ENCODE measurements around the gene ALKBH3. TPM values are rescaled to one million over a fixed set of nuclear protein-coding genes. Genes with fewer than 3 reads are reported as not detected.
A peak's percentile ranks its signal among the peaks of the same experiment; 100 is the strongest.

ALKBH3 gene
- total RNA-seq, 2 donors from 2014 or later: 9.3 to 13.9 TPM

DNA sequence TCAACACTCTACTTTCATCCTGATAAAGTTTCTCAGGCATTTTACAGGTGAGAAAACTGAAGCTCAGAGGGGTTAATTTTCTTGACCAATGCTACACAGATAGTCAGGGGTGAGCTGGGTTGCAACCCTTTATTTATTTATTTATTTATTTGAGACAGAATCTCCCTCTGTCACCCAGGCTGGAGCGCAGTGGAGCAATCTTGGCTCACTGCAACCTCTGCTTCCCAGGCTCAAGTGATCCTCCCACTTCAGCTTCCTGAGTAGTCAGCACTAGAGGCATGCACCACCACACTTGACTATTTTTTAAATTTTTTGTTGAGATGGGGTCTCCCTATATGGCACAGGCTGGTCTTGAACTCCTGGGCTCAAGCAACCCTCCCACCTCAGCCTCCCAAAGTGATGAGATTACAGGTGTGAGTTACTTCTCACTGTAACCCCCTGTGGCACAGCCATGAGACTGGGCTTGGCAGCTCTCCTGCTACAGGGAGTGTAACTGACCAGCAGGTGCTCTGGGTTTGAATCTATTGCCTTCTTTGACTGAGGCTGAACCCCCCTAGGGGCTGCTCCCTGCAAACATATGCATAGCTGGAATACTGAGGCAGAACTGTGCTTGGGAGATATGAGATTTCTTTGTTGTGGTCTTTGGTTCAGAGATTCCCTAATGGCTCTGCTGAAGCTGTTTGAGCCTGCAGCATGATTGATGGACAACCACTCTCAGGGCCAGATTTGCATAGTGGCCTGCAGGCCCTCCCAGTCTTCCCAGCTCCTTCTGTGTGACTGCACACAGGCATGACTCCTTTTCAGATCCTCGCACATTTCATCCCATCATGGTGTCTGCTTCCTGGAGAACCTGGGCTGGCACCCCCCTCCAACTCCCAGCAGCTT, 68.0 kb downstream of the ALKBH3 start:
- Mint-ChIP-seq H3K36me3 (ENCODE audit: low read depth) (no peaks in the 10 kb centered on the region), H3K27ac (no peak overlapping the region), H3K9me3 (peaks cover 12% of the 10 kb centered on the region), H3K4me3 (no peak overlapping the region), H3K4me1 (peaks cover 4% of the 10 kb centered on the region), H3K27me3 (ENCODE audit: insufficient read depth) (peaks cover 36% of the 10 kb centered on the region)
- DNase-seq: no peak
- peaks cover 3% of the 10 kb centered on the region for H3K4me1 ChIP-seq (ENCODE audit: control insufficient read depth, insufficient read depth, low read length)
- H3K9me3 ChIP-seq (ENCODE audit: control insufficient read depth, low read length): peaks cover 11% of the 10 kb centered on the region
- H3K4me3 ChIP-seq (ENCODE audit: low read length): no peak overlapping the region
- H3K27me3 ChIP-seq (ENCODE audit: control insufficient read depth, insufficient read depth, low read length, poor library complexity, severe bottlenecking): peaks cover 31% of the 10 kb centered on the region
- WGBS, 2 experiments (ENCODE audit: insufficient coverage in 1 of 2, insufficient read length in 1 of 2): 91 to 96% methylated on average over 2 of the region's 2 CpGs
- TF ChIP-seq, protein P1, sequence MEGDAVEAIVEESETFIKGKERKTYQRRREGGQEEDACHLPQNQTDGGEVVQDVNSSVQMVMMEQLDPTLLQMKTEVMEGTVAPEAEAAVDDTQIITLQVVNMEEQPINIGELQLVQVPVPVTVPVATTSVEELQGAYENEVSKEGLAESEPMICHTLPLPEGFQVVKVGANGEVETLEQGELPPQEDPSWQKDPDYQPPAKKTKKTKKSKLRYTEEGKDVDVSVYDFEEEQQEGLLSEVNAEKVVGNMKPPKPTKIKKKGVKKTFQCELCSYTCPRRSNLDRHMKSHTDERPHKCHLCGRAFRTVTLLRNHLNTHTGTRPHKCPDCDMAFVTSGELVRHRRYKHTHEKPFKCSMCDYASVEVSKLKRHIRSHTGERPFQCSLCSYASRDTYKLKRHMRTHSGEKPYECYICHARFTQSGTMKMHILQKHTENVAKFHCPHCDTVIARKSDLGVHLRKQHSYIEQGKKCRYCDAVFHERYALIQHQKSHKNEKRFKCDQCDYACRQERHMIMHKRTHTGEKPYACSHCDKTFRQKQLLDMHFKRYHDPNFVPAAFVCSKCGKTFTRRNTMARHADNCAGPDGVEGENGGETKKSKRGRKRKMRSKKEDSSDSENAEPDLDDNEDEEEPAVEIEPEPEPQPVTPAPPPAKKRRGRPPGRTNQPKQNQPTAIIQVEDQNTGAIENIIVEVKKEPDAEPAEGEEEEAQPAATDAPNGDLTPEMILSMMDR (conservative IDR thresholded peaks at IDR 0.05): peak; percentile 37
- H3K9ac ChIP-seq (ENCODE audit: extremely low read depth, low read length, poor library complexity, severe bottlenecking): no peak overlapping the region
- no peaks in the 10 kb centered on the region for H3K36me3 ChIP-seq (ENCODE audit: control insufficient read depth, insufficient read depth, low read length)
- H3K27ac ChIP-seq (ENCODE audit: low read depth, low read length): peak overlapping the region; percentile 16

DNA sequence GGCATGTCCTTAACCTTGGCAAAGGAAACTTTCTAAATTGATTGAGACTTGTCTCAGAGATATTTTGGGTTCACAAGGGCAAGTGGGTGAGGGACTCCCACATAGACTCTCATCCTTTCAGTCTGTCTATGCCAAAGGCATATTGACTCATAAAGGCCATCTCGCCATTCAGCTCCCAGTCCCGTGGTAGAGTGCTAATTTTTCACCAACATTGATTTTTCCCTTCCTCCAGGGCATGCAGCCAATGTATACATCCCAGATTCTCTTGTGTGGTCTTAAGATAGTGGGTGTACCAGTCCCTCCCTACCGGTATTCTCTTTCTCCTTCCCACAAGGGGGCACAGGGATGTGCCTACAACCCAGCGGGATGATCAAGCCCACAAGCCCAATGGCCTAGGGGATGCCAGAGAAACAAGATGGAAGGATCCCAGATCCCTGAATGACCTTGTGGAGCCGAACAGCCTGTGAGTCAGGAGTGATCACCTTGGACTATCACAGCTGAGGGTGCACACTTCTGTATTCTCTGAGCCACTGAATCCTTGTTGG, 69.8 kb downstream of the ALKBH3 start:
- Histone ChIP-seq H3K9me3 (ENCODE audit: control insufficient read depth, low read length) (peaks cover 11% of the 10 kb centered on the region), H3K27ac (ENCODE audit: low read depth, low read length) (peak overlapping the region; percentile 50), H3K27me3 (ENCODE audit: control insufficient read depth, insufficient read depth, low read length, poor library complexity, severe bottlenecking) (peaks cover 13% of the 10 kb centered on the region), H3K36me3 (ENCODE audit: control insufficient read depth, insufficient read depth, low read length) (no peaks in the 10 kb centered on the region), H3K4me3 (ENCODE audit: low read length) (no peak overlapping the region), H3K4me1 (ENCODE audit: control insufficient read depth, insufficient read depth, low read length) (no peaks in the 10 kb centered on the region), H3K9ac (ENCODE audit: extremely low read depth, low read length, poor library complexity, severe bottlenecking) (no peak overlapping the region)
- DNase-seq: no peak
- Mint-ChIP-seq H3K9me3 (peaks cover 12% of the 10 kb centered on the region), H3K36me3 (ENCODE audit: low read depth) (no peaks in the 10 kb centered on the region), H3K4me3 (no peak overlapping the region), H3K4me1 (peaks cover 3% of the 10 kb centered on the region), H3K27ac (no peak overlapping the region), H3K27me3 (ENCODE audit: insufficient read depth) (peaks cover 19% of the 10 kb centered on the region)
- WGBS, 2 experiments (ENCODE audit: insufficient coverage in 1 of 2, insufficient read length in 1 of 2): 72 to 96% methylated on average over 3 to 5 of the region's 5 CpGs
- TF ChIP-seq, protein P1 (conservative IDR thresholded peaks at IDR 0.05): no peak

DNA sequence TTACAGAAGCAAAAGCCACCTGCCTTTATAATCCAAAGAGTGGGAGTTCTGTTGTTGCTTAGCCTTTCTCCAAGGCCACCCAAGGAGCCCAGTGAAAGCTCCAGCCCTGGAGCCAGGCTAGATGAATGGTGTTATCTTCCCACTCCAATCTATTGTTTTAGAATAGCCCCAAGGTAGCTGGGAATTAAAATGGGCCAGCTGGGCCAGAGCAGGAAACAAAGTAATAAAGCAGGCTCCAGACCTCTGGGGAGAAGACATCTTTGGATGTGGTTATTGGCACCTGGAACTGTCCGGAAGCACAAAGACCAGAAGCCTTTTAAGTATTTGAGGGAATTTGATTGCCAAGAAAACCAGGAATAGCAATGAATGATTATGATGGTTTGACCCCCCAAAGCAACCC, 70.6 kb downstream of the ALKBH3 start:
- DNase-seq: no peak
- H3K4me1 Mint-ChIP-seq: peaks cover 3% of the 10 kb centered on the region

More for the DNA sequence above, 70.6 kb downstream of the ALKBH3 start:
- H3K27ac Mint-ChIP-seq: no peak overlapping the region
- peak overlapping the region; percentile 50 for H3K27ac ChIP-seq (ENCODE audit: low read depth, low read length)
- H3K9me3 Mint-ChIP-seq: peaks cover 12% of the 10 kb centered on the region
- TF ChIP-seq, protein P1 (conservative IDR thresholded peaks at IDR 0.05): no peak
- H3K36me3 ChIP-seq (ENCODE audit: control insufficient read depth, insufficient read depth, low read length): no peaks in the 10 kb centered on the region
- H3K4me3 Mint-ChIP-seq: no peak overlapping the region
- 81 to 85% methylated on average over 1 of the region's 1 CpG for WGBS, 2 experiments (ENCODE audit: insufficient coverage in 1 of 2, insufficient read length in 1 of 2)
- H3K27me3 ChIP-seq (ENCODE audit: control insufficient read depth, insufficient read depth, low read length, poor library complexity, severe bottlenecking): peaks cover 6% of the 10 kb centered on the region
- H3K9ac ChIP-seq (ENCODE audit: extremely low read depth, low read length, poor library complexity, severe bottlenecking): no peak overlapping the region
- H3K9me3 ChIP-seq (ENCODE audit: control insufficient read depth, low read length): peaks cover 11% of the 10 kb centered on the region
- H3K4me3 ChIP-seq (ENCODE audit: low read length): no peak overlapping the region
- H3K27me3 Mint-ChIP-seq (ENCODE audit: insufficient read depth): peaks cover 13% of the 10 kb centered on the region
- no peaks in the 10 kb centered on the region for H3K4me1 ChIP-seq (ENCODE audit: control insufficient read depth, insufficient read depth, low read length)
- H3K36me3 Mint-ChIP-seq (ENCODE audit: low read depth): no peaks in the 10 kb centered on the region

Data from endodermal cell (in vitro differentiated cells).